Spleen (tissue), 11 donors: ENCODE measurements around the gene TAF1L. TPM values are rescaled to one million over a fixed set of nuclear protein-coding genes. Genes with fewer than 3 reads are reported as not detected.

Experiments used
- DNase-seq: peaks from one replicate; pipeline ENCODE4 v3.0.0-alpha.2; 2020
- H3K27ac ChIP-seq, 8 donors: fragments of 200-600 bp; sonication (generic) in 7 of 8; 1 replicate in 4 of 8; 2 replicates in 4 of 8; pipeline versions ENCODE4 v1.5.0 to v1.8.0; 2016 to 2021; ENCODE audit warnings: inconsistent platforms in 4 of 8, mild to moderate bottlenecking in 4 of 8, moderate library complexity in 1 of 8
- H3K27me3 ChIP-seq, 7 donors: fragments of 200-600 bp; sonication (generic) in 6 of 7; replicated peaks in 1 of 7; 1 replicate in 4 of 7; 2 replicates in 3 of 7; pipeline versions ENCODE4 v1.5.0 to v1.8.0; 2016 to 2021; ENCODE audit warnings: inconsistent platforms in 3 of 7, mild to moderate bottlenecking in 1 of 7
- H3K36me3 ChIP-seq, 6 donors: fragments of 200-600 bp; sonication (generic) in 5 of 6; 1 replicate in 4 of 6; 2 replicates in 2 of 6; pipeline versions ENCODE4 v1.5.0 to v1.8.0; 2016 to 2021; ENCODE audit warnings: inconsistent platforms in 2 of 6
- H3K4me1 ChIP-seq, 6 donors: fragments of 200-600 bp; sonication (generic) in 5 of 6; 1 replicate in 3 of 6; 2 replicates in 3 of 6; pipeline versions ENCODE4 v1.5.0 to v1.8.0; 2016 to 2021; ENCODE audit warnings: inconsistent platforms in 3 of 6
- H3K4me3 ChIP-seq, 8 donors: fragments of 200-600 bp; sonication (generic) in 7 of 8; 1 replicate in 4 of 8; 2 replicates in 4 of 8; pipeline versions ENCODE4 v1.5.0 to v1.8.0; 2016 to 2021; ENCODE audit warnings: inconsistent platforms in 4 of 8, mild to moderate bottlenecking in 4 of 8, moderate library complexity in 2 of 8
- H3K9me3 ChIP-seq, 8 donors: fragments of 200-600 bp; sonication (generic) in 7 of 8; 1 replicate in 4 of 8; 2 replicates in 4 of 8; pipeline versions ENCODE4 v1.5.0 to v1.8.0; 2016 to 2021; ENCODE audit warnings: inconsistent platforms in 4 of 8
- POLR2A ChIP-seq, 3 donors: fragments of 450-650 bp; IDR thresholded peaks; one replicate each; pipeline ENCODE4 v1.5.1; 2017; ENCODE audit warnings: antibody characterized with exemption in 3 of 3, mild to moderate bottlenecking in 1 of 3
- POLR2AphosphoS5 ChIP-seq, 3 donors: sonication (generic); formaldehyde crosslinking; IDR thresholded peaks; one replicate each; pipeline ENCODE4 v1.5.1; 2017; ENCODE audit warnings: antibody characterized with exemption in 3 of 3
- WGBS, 5 donors: extraction: QIAGEN DNeasy Blood & Tissue Kit in 3 of 5; methylation state at CpG; one replicate each; pipeline versions ENCODE4 v1.1.5 to v1.1.7; 2013 to 2018; 5-methylcytosine and 5-hydroxymethylcytosine counted together
- intact Hi-C: fragments of 100-400 bp; cut with DNase I; formaldehyde crosslinking; loops from one replicate; pipeline ENCODE4 v1.15.0; 2023; ENCODE audit warnings: low total_unique reads
- polyA plus RNA-seq, 3 donors: library from polyadenylated mRNA; stranded (reverse); fragments of 200-250 nt; gene quantifications; one replicate each; pipeline ENCODE4 v1.2.1, GENCODE V29; 2013
- total RNA-seq, 7 donors: library from RNA; depleted of rRNA in 3 of 7; stranded (reverse); fragments of >200 nt in 3 of 7; fragmentation: NEBNext Ultra II Directional in 4 of 7; extraction: Animal tissue kit (Norgen Biotek cat#: 25700) in 4 of 7; gene quantifications; one replicate each; pipeline versions ENCODE4 v1.1.0 to v1.2.1, GENCODE V29; 2016 to 2021
- TF ChIP-seq, protein P1 (sequence below), 11 experiments: fragments of 200-600 bp in 7 of 11; fragments of 450-650 bp in 4 of 11; sonication (generic) in 4 of 11; IDR thresholded peaks in 8 of 11; conservative IDR thresholded peaks in 3 of 11; 1 replicate in 7 of 11; 2 replicates in 4 of 11; pipeline versions ENCODE4 v1.4.0 to v1.8.0; 2016 to 2021; ENCODE audit warnings: antibody characterized with exemption in 11 of 11, inconsistent platforms in 4 of 11, mild to moderate bottlenecking in 1 of 11
- donor health status: healthy with polysubstance abuse.
- donor health status: DM: no; HTN: no; CAD: no; lungs with moderate emphysema.
- donor health status: DM: no; HTN: no; CAD: no.
- donor health status: Bipolar disorder and iron deficiency.
- donor health status: healthy.
- donor health status: DM: no; HTN: no; CAD: no.
- donor health status: DM: yes; HTN: yes; CAD: no.

The TAF1L gene
- total and polyA plus RNA-seq, 10 donors: 0.07 to 0.17 (median 0.10) TPM; not detected in 6

DNA sequence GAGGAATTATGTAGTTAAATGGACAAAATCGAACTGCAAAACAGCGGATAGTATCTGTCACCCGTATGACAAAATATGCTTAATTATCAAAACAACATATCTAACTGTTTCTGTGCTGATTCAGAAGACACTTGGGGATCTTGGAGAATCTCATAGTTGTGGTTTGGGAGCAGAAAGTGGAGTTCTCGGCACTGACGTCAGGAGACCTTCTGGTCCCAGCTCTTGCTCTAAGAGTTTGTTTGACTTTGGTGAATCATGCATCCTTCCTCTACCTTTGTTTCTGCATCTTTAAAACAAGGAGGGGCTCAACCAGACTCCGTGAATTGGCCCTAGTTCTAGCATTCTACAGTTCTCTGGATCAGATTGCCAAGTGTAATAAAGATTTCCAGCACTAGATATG is 37.0 kb upstream of the TAF1L start:
- WGBS, 5 donors: 78 to 85% (median 83%) methylated on average over 6 of the region's 6 CpGs
- no peaks in the 10 kb centered on the region for H3K27me3 ChIP-seq
- intact Hi-C loops: no loop called here
- H3K4me3 ChIP-seq: no peak overlapping the region
- no peak overlapping the region for H3K27ac ChIP-seq
- no peak for DNase-seq
- no peaks in the 10 kb centered on the region for H3K36me3 ChIP-seq
- no peaks in the 10 kb centered on the region for H3K9me3 ChIP-seq
- no peaks in the 10 kb centered on the region for H3K4me1 ChIP-seq
- TF ChIP-seq POLR2AphosphoS5 (IDR thresholded peaks at IDR 0.05) (no peak), POLR2A (IDR thresholded peaks at IDR 0.05) (no peak)
- TF ChIP-seq, protein P1, sequence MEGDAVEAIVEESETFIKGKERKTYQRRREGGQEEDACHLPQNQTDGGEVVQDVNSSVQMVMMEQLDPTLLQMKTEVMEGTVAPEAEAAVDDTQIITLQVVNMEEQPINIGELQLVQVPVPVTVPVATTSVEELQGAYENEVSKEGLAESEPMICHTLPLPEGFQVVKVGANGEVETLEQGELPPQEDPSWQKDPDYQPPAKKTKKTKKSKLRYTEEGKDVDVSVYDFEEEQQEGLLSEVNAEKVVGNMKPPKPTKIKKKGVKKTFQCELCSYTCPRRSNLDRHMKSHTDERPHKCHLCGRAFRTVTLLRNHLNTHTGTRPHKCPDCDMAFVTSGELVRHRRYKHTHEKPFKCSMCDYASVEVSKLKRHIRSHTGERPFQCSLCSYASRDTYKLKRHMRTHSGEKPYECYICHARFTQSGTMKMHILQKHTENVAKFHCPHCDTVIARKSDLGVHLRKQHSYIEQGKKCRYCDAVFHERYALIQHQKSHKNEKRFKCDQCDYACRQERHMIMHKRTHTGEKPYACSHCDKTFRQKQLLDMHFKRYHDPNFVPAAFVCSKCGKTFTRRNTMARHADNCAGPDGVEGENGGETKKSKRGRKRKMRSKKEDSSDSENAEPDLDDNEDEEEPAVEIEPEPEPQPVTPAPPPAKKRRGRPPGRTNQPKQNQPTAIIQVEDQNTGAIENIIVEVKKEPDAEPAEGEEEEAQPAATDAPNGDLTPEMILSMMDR (IDR thresholded peaks at IDR 0.05 in 8 of 11, conservative IDR thresholded peaks at IDR 0.05 in 3 of 11): no peak

DNA sequence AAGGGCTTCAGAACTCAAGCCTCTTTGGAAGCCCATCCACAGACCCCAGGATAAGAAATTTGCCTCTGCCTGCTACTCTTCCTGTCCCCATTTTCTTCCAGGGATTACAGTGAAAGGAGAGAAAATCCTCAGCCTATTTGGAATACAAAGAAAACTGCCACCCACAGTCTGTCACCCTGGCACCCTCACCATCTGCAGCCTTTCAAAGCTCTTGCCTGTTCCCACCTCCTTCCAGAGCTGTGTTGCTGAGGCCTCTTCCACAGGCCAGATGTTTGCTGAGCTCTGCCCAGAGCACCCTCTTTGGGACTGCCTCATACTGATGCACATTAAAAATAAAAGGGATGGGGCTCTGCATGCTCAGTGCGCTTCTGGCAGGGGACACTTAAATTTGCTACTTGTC is 35.9 kb upstream of the TAF1L start:
- Histone ChIP-seq H3K27me3 (no peaks in the 10 kb centered on the region), H3K36me3 (no peaks in the 10 kb centered on the region), H3K9me3 (no peaks in the 10 kb centered on the region), H3K27ac (no peak overlapping the region), H3K4me1 (no peaks in the 10 kb centered on the region), H3K4me3 (no peak overlapping the region)
- WGBS, 5 donors: 83 to 93% (median 86%) methylated on average over 1 of the region's 1 CpG
- DNase-seq: no peak
- intact Hi-C loops: no loop called here
- no peak for TF ChIP-seq POLR2AphosphoS5 (IDR thresholded peaks at IDR 0.05)
- TF ChIP-seq, protein P1 (IDR thresholded peaks at IDR 0.05 in 8 of 11, conservative IDR thresholded peaks at IDR 0.05 in 3 of 11): no peak
- no peak for TF ChIP-seq POLR2A (IDR thresholded peaks at IDR 0.05)

DNA sequence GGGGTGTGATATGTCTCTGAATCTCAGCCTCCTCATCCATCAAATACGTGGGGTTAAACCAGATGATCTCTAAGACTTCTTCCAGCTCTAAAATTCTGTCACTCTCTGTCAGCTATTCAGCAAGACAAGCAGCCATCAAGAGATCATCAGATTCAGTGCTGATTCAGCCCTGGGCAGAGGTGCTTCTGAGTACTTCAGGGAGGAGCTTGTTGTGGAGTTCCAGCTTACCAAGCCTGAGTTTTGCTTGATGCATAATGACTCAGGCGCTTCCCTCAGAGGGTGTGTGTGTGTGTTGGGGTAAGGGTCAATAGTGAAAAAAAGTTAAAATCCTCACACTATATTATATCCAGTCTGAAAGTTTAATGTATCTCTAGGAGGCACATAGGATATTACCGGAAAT is 29.6 kb upstream of the TAF1L start:
- no peaks in the 10 kb centered on the region for H3K36me3 ChIP-seq
- 58 to 78% (median 73%) methylated on average over 3 of the region's 3 CpGs for WGBS, 5 donors
- no peaks in the 10 kb centered on the region for H3K9me3 ChIP-seq
- no peak overlapping the region for H3K4me3 ChIP-seq
- no peak for TF ChIP-seq POLR2A (IDR thresholded peaks at IDR 0.05)
- no peak for TF ChIP-seq POLR2AphosphoS5 (IDR thresholded peaks at IDR 0.05)
- TF ChIP-seq, protein P1 (IDR thresholded peaks at IDR 0.05 in 8 of 11, conservative IDR thresholded peaks at IDR 0.05 in 3 of 11): no peak
- H3K4me1 ChIP-seq: no peaks in the 10 kb centered on the region
- no peak for DNase-seq
- no peaks in the 10 kb centered on the region for H3K27me3 ChIP-seq
- intact Hi-C loops: no loop called here
- no peak overlapping the region for H3K27ac ChIP-seq

DNA sequence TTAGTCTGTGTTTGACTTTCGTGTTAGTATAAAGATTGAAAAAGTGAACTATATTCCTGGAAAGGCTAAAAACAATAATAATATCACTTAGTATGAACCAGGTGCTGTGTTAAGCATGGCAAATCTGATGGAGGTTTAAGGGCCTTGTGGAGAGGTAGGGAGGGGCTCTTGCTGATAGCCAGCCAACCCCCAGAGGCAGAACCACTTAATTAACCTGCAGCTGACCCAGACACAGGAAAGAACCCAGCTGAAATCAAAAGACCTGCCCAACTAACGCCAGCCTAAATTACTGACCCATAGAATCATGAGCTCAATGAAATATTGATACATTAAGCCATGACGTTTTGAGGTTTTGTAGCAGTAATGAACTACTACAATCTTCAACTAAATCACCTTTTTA is 28.3 kb upstream of the TAF1L start:
- Histone ChIP-seq H3K27me3 (no peaks in the 10 kb centered on the region), H3K4me1 (no peaks in the 10 kb centered on the region), H3K27ac (no peak overlapping the region), H3K4me3 (no peak overlapping the region), H3K36me3 (no peaks in the 10 kb centered on the region), H3K9me3 (no peaks in the 10 kb centered on the region)
- DNase-seq: no peak
- TF ChIP-seq POLR2A (IDR thresholded peaks at IDR 0.05) (no peak), POLR2AphosphoS5 (IDR thresholded peaks at IDR 0.05) (no peak)
- TF ChIP-seq, protein P1 (IDR thresholded peaks at IDR 0.05 in 8 of 11, conservative IDR thresholded peaks at IDR 0.05 in 3 of 11): no peak
- intact Hi-C loops: no loop called here
- WGBS, 5 donors: 55 to 69% (median 62%) methylated on average over 3 of the region's 3 CpGs
